GM13977 (cell line): ENCODE results near the gene NFE2.
"Not testable (repeated sequence)": the region's sequence is repeated elsewhere in the genome, so short reads cannot be mapped to it uniquely, and the experiment has no call there.

ENCODE experiments used
- DNase-seq: peaks from one replicate; pipeline ENCODE4 v3.0.0; 2012; ENCODE audit warnings: low spot score
- CTCF ChIP-seq: IDR thresholded peaks from 2 replicates; pipeline ENCODE4 v1.5.1; 2012; ENCODE audit warnings: mild to moderate bottlenecking, control low read depth; ENCODE audit not compliant: insufficient read depth; ENCODE audit errors: extremely low read depth, missing control alignments
- in situ Hi-C: fragments of 300-500 bp; cut with MboI; formaldehyde crosslinking; loops from one replicate; pipeline ENCODE4 v1.12.0; 2022; ENCODE audit warnings: low sequenced_read_pairs, low pct_unique_long_range_greater_than_20kb, mixed read lengths, inconsistent platforms; ENCODE audit not compliant: unreplicated experiment

The NFE2 gene

GRCh38 chr12:54292083-54292930, 8.5 kb downstream of the NFE2 start:
- TF ChIP-seq CTCF = no peak
- in situ Hi-C loops = loop anchor here (10.0 kb wide), 1 partner anchor 72 kb away; the partner anchor contains the start of gene GPR84
- DNase-seq = no peak

- no peak for TF ChIP-seq CTCF
- in situ Hi-C loops = no loop called here
- no peak for DNase-seq
Measured at GRCh38 chr12:54287261-54288157, 13.3 kb downstream of the NFE2 start.

- no peak for TF ChIP-seq CTCF
- no peak for DNase-seq
- in situ Hi-C loops = no loop called here
Measured at GRCh38 chr12:54286042-54287030, 14.5 kb downstream of the NFE2 start.

GRCh38 chr12:54285150-54286041, 15.4 kb downstream of the NFE2 start:
- in situ Hi-C loops = no loop called here
- no peak for DNase-seq
- peak; percentile 4 for TF ChIP-seq CTCF

GRCh38 chr12:54284070-54284780, 16.6 kb downstream of the NFE2 start:
- DNase-seq, in situ Hi-C loops: not testable (repeated sequence)
